H1 (cell line): Measurements from ENCODE around the gene DNAH1. TPM values are rescaled to one million over a fixed set of nuclear protein-coding genes. Genes with fewer than 3 reads are reported as not detected.

Experiments
- CHD7 ChIP-seq: fragments of 300-600 bp; sonication (generic); IDR thresholded peaks from 2 replicates; pipeline ENCODE4 v1.7.1; 2012; ENCODE audit warnings: low read length, moderate library complexity, mild to moderate bottlenecking, inconsistent platforms; ENCODE audit not compliant: insufficient replicate concordance
- GABPA ChIP-seq: IDR thresholded peaks from 2 replicates; pipeline ENCODE4 v1.6.1; 2011; ENCODE audit warnings: mild to moderate bottlenecking, low read length, moderate library complexity, borderline replicate concordance; ENCODE audit not compliant: insufficient read depth
- SP4 ChIP-seq: IDR thresholded peaks from 2 replicates; pipeline ENCODE4 v1.6.1; 2012; ENCODE audit warnings: low read length, inconsistent platforms
- SRF ChIP-seq: IDR thresholded peaks from 2 replicates; pipeline ENCODE4 v1.6.1; 2011; ENCODE audit warnings: mild to moderate bottlenecking, low read depth, low read length, moderate library complexity
- ZNF274 ChIP-seq: IDR thresholded peaks from 2 replicates; pipeline ENCODE4 v1.7.0; 2012; ENCODE audit warnings: low read length, borderline replicate concordance; ENCODE audit errors: extremely low read depth
- polyA plus RNA-seq, 7 experiments: library from polyadenylated mRNA; depleted of rRNA in 3 of 7; stranded (reverse) in 5 of 7; unstranded in 2 of 7; fragments of >200 nt in 5 of 7; fragments of 200-250 nt in 2 of 7; gene quantifications; 1 replicate in 5 of 7; 2 replicates in 1 of 7; 4 replicates in 1 of 7; pipeline versions ENCODE4 v1.2.1 to v1.2.3, GENCODE V29; 2011 to 2013; ENCODE audit warnings: missing spikeins in 2 of 7, mixed read lengths in 2 of 7
- total RNA-seq: library from RNA; stranded (reverse); fragmentation: NEBNext Ultra II Directional; extraction: Animal tissue kit (Norgen Biotek cat#: 25700); gene quantifications from 2 replicates; pipeline ENCODE4 v1.2.1, GENCODE V29; 2021

DNAH1 gene
- total and polyA plus RNA-seq, 2 of the 8 experiments (the other 6 are each of a cell fraction or from before 2014, with no cell fraction given): 1.0 to 1.5 TPM

DNA sequence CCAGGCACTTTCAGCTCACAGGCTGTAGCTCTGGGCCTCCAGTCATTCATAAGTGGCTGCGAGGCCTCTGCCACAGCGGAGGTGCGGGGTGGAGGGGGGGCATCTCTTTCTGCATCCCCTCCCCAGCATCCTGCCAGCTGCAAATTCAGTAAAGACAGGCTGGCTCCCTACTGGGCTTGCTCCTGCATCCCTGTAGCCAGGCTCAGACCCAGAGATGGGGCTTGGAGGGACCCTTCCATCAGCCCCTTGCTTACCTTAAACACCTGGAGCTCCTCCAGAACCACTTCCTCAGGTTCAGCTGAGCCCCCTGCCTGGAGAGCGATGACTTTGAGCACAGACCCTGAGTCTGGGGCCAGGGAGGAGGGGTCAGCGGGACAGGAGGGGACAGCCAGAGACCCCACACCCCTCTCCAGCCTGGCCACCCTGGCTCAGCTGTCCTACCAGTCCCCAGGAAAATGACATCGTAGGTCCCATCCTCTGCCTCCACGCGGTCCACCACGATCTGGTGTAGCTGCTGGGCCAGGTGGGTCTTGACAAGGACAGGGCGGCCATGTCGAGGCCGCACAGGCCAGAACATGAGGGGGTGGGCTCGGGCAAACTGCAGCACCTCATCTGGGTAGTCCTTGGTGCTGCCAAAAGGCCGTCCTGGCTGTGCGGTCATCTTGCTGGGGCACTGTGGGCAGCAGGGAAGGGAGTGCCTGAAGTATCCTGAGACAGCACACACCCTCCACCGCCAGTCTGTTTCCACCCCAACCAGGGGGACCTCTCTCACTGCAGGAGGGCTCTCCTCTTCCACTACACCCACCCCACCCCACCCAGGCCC lies 123.5 kb downstream of the DNAH1 start (continued):
- TF ChIP-seq CHD7 (no peak), GABPA (no peak), SP4 (no peak), SRF (no peak), ZNF274 (no peak)
